HepG2 (cell line): Measurements from ENCODE around the gene CXCL17. TPM values are rescaled to one million over a fixed set of nuclear protein-coding genes. Genes with fewer than 3 reads are reported as not detected.

Experiments used
- BHLHE40 ChIP-seq: IDR thresholded peaks from 2 replicates; pipeline ENCODE4 v1.6.1; 2011; ENCODE audit warnings: low read length, improper control_type of control experiment
- CREBL2 ChIP-seq: sonication (generic); formaldehyde crosslinking; IDR thresholded peaks from 2 replicates; pipeline ENCODE4 v1.8.1; 2023; ENCODE audit warnings: missing genetic modification reagents, mild to moderate bottlenecking, borderline replicate concordance
- EZH2 ChIP-seq: conservative IDR thresholded peaks from 2 replicates; pipeline ENCODE4 v1.6.1; 2012; ENCODE audit warnings: mild to moderate bottlenecking, low read depth, low read length, moderate library complexity
- HES4 ChIP-seq: sonication (generic); formaldehyde crosslinking; IDR thresholded peaks from 2 replicates; pipeline ENCODE4 v1.9.0; 2021; ENCODE audit warnings: mild to moderate bottlenecking, missing genetic modification reagents, borderline replicate concordance
- HNF1B ChIP-seq: sonication (generic); formaldehyde crosslinking; IDR thresholded peaks from 2 replicates; pipeline ENCODE4 v1.5.1; 2020; ENCODE audit warnings: mild to moderate bottlenecking, moderate library complexity, missing genetic modification reagents
- KAT2B ChIP-seq: fragments of 150-350 bp; IDR thresholded peaks from 2 replicates; pipeline ENCODE4 v1.6.1; 2014; ENCODE audit warnings: low read depth, low read length, borderline replicate concordance
- MED1 ChIP-seq: sonication (generic); formaldehyde crosslinking; IDR thresholded peaks from 2 replicates; pipeline ENCODE4 v1.4.0; 2020; ENCODE audit warnings: missing genetic modification reagents
- NFIB ChIP-seq: sonication (generic); formaldehyde crosslinking; IDR thresholded peaks from 2 replicates; pipeline ENCODE4 v1.9.0; 2021; ENCODE audit warnings: missing genetic modification reagents, mild to moderate bottlenecking, borderline replicate concordance
- NR2F1 ChIP-seq, 2 experiments: fragments of 450-650 bp in 1 of 2; formaldehyde crosslinking in 1 of 2; IDR thresholded peaks; 2 replicates each; pipeline versions ENCODE4 v1.5.0 to v1.6.1; 2016 to 2020; ENCODE audit warnings: mild to moderate bottlenecking in 1 of 2, missing compliant biosample characterization in 1 of 2, missing genetic modification reagents in 1 of 2, moderate library complexity in 1 of 2
- PRDM4 ChIP-seq: sonication (generic); formaldehyde crosslinking; IDR thresholded peaks from 2 replicates; pipeline ENCODE4 v1.9.0; 2021; ENCODE audit warnings: missing genetic modification reagents, borderline replicate concordance
- RFX5 ChIP-seq: IDR thresholded peaks from 2 replicates; pipeline ENCODE4 v1.6.1; 2011; ENCODE audit warnings: low read depth, low read length, improper control_type of control experiment
- SAFB2 ChIP-seq: sonication (generic); formaldehyde crosslinking; IDR thresholded peaks from 2 replicates; pipeline ENCODE4 v1.5.1; 2020; ENCODE audit warnings: missing genetic modification reagents, low read depth, mild to moderate bottlenecking, borderline replicate concordance
- SIX1 ChIP-seq: sonication (generic); formaldehyde crosslinking; IDR thresholded peaks from 2 replicates; pipeline ENCODE4 v1.4.0; 2020; ENCODE audit warnings: missing genetic modification reagents, borderline replicate concordance
- THYN1 ChIP-seq: sonication (generic); formaldehyde crosslinking; IDR thresholded peaks from 2 replicates; pipeline ENCODE4 v1.8.1; 2023; ENCODE audit warnings: low read depth, mild to moderate bottlenecking, moderate library complexity, missing genetic modification reagents, borderline replicate concordance
- TSC22D2 ChIP-seq: sonication (generic); formaldehyde crosslinking; IDR thresholded peaks from 2 replicates; pipeline ENCODE4 v1.5.1; 2020; ENCODE audit warnings: missing genetic modification reagents, mild to moderate bottlenecking, borderline replicate concordance
- ZFX ChIP-seq: sonication (generic); formaldehyde crosslinking; IDR thresholded peaks from 2 replicates; pipeline ENCODE4 v1.4.0; 2020; ENCODE audit warnings: mild to moderate bottlenecking, low read depth, missing genetic modification reagents, moderate library complexity
- ZNF160 ChIP-seq: sonication (generic); formaldehyde crosslinking; IDR thresholded peaks from 2 replicates; pipeline ENCODE4 v1.8.0; 2022; ENCODE audit warnings: mild to moderate bottlenecking, inconsistent platforms, missing genetic modification reagents
- ZNF274 ChIP-seq: sonication (generic); formaldehyde crosslinking; IDR thresholded peaks from 2 replicates; pipeline ENCODE4 v1.5.1; 2020; ENCODE audit warnings: mild to moderate bottlenecking, missing genetic modification reagents
- ZNF552 ChIP-seq: sonication (generic); formaldehyde crosslinking; IDR thresholded peaks from 2 replicates; pipeline ENCODE4 v1.9.0; 2022; ENCODE audit warnings: missing genetic modification reagents, mild to moderate bottlenecking, borderline replicate concordance
- ZNF761 ChIP-seq: sonication (generic); formaldehyde crosslinking; conservative IDR thresholded peaks from 2 replicates; pipeline ENCODE4 v1.4.0; 2020; ENCODE audit warnings: mild to moderate bottlenecking, missing genetic modification reagents
- ZNF788 ChIP-seq: sonication (generic); formaldehyde crosslinking; IDR thresholded peaks from 2 replicates; pipeline ENCODE4 v1.5.0; 2020; ENCODE audit warnings: mild to moderate bottlenecking, missing genetic modification reagents, borderline replicate concordance
- ZNF83 ChIP-seq: sonication (generic); formaldehyde crosslinking; IDR thresholded peaks from 2 replicates; pipeline ENCODE4 v1.4.0; 2020; ENCODE audit warnings: missing genetic modification reagents, mild to moderate bottlenecking, borderline replicate concordance
- ZNF891 ChIP-seq: sonication (generic); formaldehyde crosslinking; IDR thresholded peaks from 2 replicates; pipeline ENCODE4 v1.5.0; 2020; ENCODE audit warnings: mild to moderate bottlenecking, missing genetic modification reagents
- polyA plus RNA-seq, 8 experiments: library from polyadenylated mRNA; depleted of rRNA in 3 of 8; stranded (reverse) in 7 of 8; unstranded in 1 of 8; fragments of >200 nt; fragmentation: Illumina TruSeq in 4 of 8; extraction: Trizol in 4 of 8; gene quantifications; 2 replicates each; pipeline versions ENCODE4 v1.2.1 to v1.2.3, GENCODE V29; 2011 to 2016; ENCODE audit warnings: low read depth in 4 of 8, missing spikeins in 1 of 8, mixed read lengths in 1 of 8; ENCODE audit not compliant: insufficient read depth in 1 of 8
- total RNA-seq, 5 experiments: library from RNA; depleted of rRNA; stranded (reverse); fragments of >200 nt; fragmentation: Illumina TruSeq; extraction: Trizol; gene quantifications; 2 replicates each; pipeline ENCODE4 v1.2.3, GENCODE V29; 2016; ENCODE audit warnings: low read depth in 1 of 5

Gene CXCL17
- total and polyA plus RNA-seq, 2 of the 13 experiments (the other 11 are each of a cell fraction or from before 2014, with no cell fraction given), result 0.12 TPM; not detected in 1

- TF ChIP-seq BHLHE40 (peak; percentile 51), MED1 (CRISPR knock-in tag) (peak; percentile 81), THYN1 (CRISPR knock-in tag) (no peak), ZNF788 (0 out of 2 replicates have a peak, but pooled peaks have one; percentile 25), ZNF160 (CRISPR knock-in tag) (no peak), NFIB (CRISPR knock-in tag) (no peak), SIX1 (CRISPR knock-in tag) (no peak; the same call in 1 of the 2 replicates), RFX5 (no peak), ZNF891 (no peak), EZH2 (no peak), HNF1B (CRISPR knock-in tag) (peak; percentile 57; the same call in 1 of the 2 replicates), KAT2B (no peak), HES4 (CRISPR knock-in tag) (no peak), NR2F1 (CRISPR knock-in tag; IDR thresholded peaks at IDR 0.05) (peak; percentile 86 to 89), SAFB2 (CRISPR knock-in tag) (no peak), ZNF761 (CRISPR knock-in tag) (no peak), ZNF274 (CRISPR knock-in tag) (0 out of 2 replicates have a peak, but pooled peaks have one; percentile 52), ZNF83 (CRISPR knock-in tag) (no peak), PRDM4 (CRISPR knock-in tag) (no peak), ZNF552 (CRISPR knock-in tag) (no peak), ZFX (CRISPR knock-in tag) (peak; percentile 49), TSC22D2 (CRISPR knock-in tag) (0 out of 2 replicates have a peak, but pooled peaks have one; percentile 68), CREBL2 (CRISPR knock-in tag) (0 out of 2 replicates have a peak, but pooled peaks have one; percentile 28)
These were observed 9.1 kb downstream of the CXCL17 start (continued) for GRCh38 chr19:42433503-42434260.
